ENCODE data around the gene CHST11.

The CHST11 gene

GRCh38 chr12:104603545-104603973, 146.8 kb downstream of the CHST11 start:
- DNase-seq (ENCODE audit: low read depth): no peak
- TF ChIP-seq, protein P1, sequence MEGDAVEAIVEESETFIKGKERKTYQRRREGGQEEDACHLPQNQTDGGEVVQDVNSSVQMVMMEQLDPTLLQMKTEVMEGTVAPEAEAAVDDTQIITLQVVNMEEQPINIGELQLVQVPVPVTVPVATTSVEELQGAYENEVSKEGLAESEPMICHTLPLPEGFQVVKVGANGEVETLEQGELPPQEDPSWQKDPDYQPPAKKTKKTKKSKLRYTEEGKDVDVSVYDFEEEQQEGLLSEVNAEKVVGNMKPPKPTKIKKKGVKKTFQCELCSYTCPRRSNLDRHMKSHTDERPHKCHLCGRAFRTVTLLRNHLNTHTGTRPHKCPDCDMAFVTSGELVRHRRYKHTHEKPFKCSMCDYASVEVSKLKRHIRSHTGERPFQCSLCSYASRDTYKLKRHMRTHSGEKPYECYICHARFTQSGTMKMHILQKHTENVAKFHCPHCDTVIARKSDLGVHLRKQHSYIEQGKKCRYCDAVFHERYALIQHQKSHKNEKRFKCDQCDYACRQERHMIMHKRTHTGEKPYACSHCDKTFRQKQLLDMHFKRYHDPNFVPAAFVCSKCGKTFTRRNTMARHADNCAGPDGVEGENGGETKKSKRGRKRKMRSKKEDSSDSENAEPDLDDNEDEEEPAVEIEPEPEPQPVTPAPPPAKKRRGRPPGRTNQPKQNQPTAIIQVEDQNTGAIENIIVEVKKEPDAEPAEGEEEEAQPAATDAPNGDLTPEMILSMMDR (conservative IDR thresholded peaks at IDR 0.05; ENCODE audit: low read depth, low read length): no peak
- H3K4me3 ChIP-seq (ENCODE audit: low read length): no peak overlapping the region

DNA sequence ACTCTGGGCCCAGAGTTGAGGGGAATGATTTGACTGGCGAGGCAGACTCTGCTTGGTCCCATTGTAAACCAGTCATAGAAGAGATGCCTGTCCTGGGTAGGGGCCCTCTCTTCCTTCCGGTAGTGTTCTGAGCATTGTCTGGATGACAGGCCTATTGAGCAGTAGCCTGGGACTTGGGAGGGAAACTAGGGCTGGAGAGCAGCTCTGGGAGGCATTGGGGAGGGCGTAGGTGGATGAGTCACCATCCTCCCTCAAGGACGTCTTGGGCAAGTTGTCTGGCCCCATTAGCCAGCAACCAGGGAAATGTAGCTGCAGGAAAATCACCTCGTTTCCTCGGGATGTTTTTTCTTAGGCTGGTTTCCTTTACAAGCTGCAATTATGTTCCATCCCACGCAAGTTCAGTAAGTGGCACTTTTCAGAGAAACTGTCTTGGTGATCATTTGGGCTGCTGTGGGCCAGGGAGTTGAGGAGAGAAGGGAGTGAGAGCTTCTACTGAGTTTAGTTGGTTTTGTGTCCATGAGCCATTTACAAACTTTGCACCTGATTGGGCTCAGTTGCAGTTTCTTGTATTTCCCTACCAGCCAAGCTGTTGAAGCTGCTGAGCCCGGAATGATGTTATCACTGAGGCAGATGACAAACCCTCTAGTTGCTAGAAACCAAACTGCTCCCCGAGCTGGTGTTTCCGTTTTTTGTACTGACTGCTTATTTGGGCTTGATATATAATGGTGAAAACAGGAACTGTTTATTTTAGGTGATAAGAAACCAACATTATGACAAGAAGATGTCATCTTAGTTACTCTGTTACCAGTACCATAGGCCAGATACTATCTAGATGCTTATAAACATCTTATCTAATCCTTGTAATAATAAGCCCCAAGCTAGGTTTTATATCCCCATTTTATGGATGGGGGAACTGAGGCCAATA, 147.6 kb downstream of the CHST11 start:
- no peak overlapping the region for H3K4me3 ChIP-seq (ENCODE audit: low read length)
- DNase-seq (ENCODE audit: low read depth): peak; percentile 81
- TF ChIP-seq, protein P1 (conservative IDR thresholded peaks at IDR 0.05; ENCODE audit: low read depth, low read length): no peak

GRCh38 chr12:104604995-104605675, 148.4 kb downstream of the CHST11 start:
- TF ChIP-seq, protein P1 (conservative IDR thresholded peaks at IDR 0.05; ENCODE audit: low read depth, low read length): no peak
- no peak overlapping the region for H3K4me3 ChIP-seq (ENCODE audit: low read length)
- no peak for DNase-seq (ENCODE audit: low read depth)

DNA sequence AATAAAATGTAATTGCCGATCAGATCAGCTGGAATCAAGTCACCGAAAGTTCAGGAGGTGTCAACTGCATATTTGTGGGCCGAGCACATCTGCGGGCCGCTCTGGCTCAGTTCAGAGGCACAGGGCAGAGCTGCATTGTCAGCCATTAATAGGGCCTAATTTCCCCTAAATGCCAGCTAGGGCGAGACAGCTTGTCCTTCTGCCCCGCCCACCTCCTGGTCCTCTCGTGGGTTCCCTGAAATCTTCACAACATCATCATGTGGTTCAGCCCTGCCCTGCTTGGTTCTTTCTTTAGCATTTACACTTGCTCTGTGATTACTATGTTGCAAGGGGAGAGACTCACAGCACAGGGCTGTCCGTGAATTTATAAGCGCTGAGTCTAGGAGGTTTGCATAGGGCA, 148.9 kb downstream of the CHST11 start:
- H3K4me3 ChIP-seq (ENCODE audit: low read length): no peak overlapping the region
- DNase-seq (ENCODE audit: low read depth): no peak
- TF ChIP-seq, protein P1 (conservative IDR thresholded peaks at IDR 0.05; ENCODE audit: low read depth, low read length): no peak

GRCh38 chr12:104608998-104609397, 152.2 kb downstream of the CHST11 start:
- TF ChIP-seq, protein P1 (conservative IDR thresholded peaks at IDR 0.05; ENCODE audit: low read depth, low read length): no peak
- H3K4me3 ChIP-seq (ENCODE audit: low read length): no peak overlapping the region
- DNase-seq (ENCODE audit: low read depth): no peak

DNA sequence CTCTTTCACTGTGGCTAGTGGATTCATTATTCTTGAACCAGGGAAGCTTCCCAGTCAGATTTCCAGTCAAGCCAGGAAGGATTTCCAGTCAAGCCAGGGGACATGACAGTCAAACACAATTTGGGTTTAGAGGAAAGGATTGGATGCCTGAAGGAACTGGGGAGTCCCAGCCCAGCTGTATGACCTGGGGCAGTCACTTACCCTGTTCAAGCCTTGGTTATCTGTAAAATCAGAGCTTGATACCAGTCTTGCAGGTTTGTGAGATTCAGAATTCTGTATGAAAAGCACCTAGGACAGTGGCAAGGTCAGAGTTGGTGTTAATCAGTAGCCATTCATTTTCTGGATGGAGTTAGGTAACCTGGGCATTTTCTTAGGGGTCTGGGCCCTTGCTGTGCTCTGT, 152.7 kb downstream of the CHST11 start:
- TF ChIP-seq, protein P1 (conservative IDR thresholded peaks at IDR 0.05; ENCODE audit: low read depth, low read length): no peak
- DNase-seq (ENCODE audit: low read depth): no peak
- no peak overlapping the region for H3K4me3 ChIP-seq (ENCODE audit: low read length)

Data from retinal pigment epithelial cell (primary cell).